Measurements from ENCODE around the gene MDGA2.
"Not testable (repeated sequence)": the region's sequence is repeated elsewhere in the genome, so short reads cannot be mapped to it uniquely, and the experiment has no call there.

The MDGA2 gene

DNA sequence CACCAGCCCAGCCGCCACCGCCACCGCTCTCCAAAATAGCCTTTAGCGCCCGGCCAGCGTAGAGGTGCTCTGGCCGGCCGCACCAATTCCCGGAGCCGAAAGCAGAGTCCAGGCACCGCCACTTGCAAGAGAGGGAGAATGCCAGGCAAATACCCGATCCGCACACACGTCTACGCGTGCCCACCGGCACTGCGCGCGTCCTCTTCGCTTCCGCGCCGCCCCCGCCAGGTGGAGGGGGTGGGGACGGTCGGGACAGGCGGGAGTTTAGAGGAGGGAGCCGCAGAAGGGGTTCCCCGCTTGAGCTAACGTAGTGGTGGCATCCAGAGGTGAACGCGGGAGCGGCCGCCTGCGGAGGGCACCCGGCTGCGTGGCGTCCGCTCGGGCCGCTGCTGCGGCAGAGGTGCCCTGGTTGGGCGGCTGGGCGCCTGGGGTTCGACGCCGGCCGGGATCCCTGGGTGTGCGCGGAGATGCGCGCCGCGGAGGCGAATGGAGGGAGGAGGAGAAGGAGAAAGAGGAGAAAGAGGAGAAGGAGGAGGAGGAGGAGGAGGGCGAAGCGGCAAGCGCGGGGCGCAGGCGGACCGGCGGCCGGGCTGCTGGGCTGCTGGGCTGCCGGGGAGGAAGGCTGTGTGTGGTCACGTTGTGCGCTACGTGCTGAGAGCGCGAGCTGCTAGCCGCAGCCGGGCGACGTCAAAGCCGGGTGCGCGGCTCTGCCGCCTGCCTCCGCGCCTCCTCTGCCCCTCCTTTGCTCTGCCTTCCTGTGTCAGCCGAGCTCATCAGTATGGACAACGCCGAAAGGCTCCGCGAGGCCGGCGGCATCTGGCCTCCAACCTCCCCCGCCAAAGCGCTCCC lies at the start of gene MDGA2:
MDGA2 (minus strand) TSS at position 140 of the 849 bp plus-strand sequence.
- DNase-seq (ENCODE audit: low spot score): peak; percentile 39

DNA sequence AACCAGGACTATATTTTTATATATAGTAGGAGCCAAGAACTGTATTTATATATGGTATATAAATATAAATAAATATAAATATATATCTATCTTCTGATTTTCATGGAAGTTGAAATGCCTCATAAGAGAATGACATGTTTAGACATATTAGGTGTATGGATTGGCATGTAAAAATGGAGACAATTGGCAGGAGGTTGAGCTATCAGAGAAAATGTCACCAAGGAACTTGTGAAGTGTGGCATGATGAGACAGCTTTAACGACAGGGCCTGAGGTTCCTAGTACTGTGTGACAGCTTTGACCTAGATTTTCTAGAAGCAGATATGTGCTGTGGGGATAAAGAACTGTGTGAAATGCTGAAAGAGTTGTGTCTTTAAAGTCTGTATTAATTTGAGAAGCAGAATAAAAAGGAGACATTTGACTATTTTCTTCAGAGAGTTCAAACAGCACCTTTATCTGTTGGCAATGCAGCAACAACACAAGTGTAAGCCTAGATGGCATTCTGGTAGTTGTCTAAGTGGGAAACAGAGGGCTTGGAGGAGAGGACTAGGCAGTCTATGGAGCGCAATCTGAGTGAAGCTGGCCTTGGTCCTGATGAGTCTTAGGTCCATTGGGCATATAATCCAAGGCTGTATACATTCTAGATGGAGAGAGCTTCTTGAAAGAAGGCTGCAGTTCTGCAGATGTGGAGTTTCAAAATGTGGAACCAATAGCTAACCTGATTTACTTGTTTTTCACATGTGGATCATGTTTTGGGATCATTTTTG lies 47.7 kb upstream of the MDGA2 start:
- DNase-seq (ENCODE audit: low spot score): peak; percentile 14

DNA sequence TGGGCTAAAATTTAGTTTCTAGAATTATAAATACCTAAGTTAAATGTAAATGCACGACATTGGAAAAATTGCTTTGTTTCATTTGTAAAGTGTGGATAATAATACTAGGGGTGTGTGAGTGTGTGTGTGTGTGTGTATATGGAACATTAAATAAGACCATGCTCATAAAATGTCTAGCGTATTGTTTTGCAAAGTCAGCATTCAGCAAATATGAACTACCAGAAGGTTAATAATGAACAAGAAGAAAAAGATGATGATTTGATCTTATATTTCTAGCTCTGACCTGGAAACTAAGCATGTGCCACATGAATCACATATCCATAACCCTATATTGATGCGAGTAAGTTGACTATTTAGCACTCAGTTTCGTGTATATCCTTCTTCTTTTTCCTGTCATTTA lies 44.9 kb upstream of the MDGA2 start:
- no peak for DNase-seq (ENCODE audit: low spot score)

DNA sequence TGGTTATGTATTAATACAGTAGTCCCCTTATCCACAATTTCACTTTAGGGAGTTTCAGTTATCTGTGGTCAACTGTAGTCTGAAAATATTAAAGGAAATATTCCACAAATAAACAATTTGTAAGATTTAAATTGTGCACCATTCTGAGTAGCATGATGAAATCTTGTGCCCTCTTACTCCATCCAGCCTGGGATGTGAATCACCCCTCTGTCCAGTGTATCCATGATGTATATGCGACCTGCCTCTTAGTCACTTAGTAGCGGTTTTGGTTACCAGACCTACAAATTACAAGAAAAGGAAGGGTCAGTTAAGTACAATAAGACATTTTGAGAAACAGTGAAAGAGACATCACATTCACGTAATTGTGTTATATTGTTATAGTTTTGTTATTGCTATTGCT lies 39.9 kb upstream of the MDGA2 start:
- DNase-seq (ENCODE audit: low spot score): no peak

DNA sequence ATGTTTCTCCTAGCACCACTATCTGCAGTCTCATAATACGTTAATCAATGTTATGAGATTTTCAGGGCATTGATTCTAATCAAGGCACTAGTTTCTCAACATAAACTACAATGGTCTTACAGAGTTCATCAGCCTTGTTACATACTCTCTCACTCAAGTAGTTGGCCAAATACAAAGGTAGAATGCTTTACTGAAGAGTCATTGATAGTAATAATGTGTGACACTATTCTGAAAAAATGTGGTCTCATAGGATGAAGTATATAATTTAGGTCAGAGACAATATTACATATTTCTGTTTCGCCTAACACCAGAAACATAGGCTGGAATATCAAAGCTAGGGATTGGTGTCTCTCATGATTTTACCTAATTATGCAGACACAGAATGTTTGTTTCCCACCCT lies 35.2 kb upstream of the MDGA2 start:
- no peak for DNase-seq (ENCODE audit: low spot score)

DNA sequence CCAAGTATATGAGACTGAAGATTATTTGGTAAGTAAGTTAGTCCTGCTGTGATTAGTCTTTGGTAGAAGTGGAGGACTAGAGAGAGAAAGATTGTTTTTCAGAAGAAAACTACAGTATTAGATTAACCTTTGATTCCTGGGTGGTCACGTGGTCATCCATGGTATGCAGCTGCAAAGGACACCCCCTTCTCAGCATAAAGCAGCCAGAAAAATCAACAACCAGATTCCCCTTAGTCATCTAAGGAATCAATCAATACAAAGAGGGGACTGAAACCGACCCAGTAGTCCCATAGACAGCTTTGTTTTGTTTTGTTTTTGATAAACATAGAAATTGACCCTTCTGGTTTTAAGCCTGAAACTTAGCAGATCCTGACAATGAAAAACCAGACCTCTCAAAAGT lies 30.3 kb upstream of the MDGA2 start:
- DNase-seq (ENCODE audit: low spot score): no peak

DNA sequence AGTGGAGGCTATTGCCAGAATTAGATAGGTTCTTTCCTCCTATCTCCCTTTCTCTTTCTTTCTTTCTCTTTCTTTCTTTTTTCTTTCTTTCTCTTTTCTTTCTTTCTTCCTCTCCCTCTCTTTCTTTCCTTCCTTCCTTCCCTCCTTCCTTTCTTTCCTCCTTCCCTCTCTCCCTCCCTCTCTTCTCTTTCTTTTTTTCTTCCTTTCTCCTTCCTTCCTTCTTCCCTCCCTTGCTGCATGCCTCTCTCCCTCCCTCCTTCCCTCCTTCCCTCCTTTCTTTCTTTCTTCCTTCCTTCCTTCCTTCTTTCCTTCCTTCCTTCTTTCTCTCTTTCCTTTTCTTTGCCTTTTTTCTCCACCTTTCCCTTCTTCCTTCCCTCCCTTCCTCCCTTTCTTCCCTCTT lies 16.4 kb upstream of the MDGA2 start:
- DNase-seq (ENCODE audit: low spot score): no peak

DNA sequence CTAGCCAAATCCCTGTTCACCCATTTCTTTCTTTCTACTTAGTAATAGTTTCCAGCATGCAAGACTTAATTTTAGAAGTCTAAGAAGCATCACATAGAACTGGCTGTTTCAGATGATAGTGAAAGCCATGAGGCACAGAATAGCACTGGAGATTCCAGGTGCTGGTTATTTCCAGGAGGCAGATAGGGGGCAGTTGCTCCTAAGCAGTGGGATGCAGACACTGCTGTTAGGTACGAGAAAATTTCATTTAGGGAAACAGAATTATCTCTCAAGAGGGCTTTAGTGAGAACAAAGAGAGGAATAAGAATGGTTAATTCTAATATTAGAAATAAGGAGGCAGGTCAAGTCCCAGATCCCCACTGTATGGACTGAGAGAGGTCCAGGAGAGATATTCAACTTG lies 3.6 kb upstream of the MDGA2 start:
- no peak for DNase-seq (ENCODE audit: low spot score)

DNA sequence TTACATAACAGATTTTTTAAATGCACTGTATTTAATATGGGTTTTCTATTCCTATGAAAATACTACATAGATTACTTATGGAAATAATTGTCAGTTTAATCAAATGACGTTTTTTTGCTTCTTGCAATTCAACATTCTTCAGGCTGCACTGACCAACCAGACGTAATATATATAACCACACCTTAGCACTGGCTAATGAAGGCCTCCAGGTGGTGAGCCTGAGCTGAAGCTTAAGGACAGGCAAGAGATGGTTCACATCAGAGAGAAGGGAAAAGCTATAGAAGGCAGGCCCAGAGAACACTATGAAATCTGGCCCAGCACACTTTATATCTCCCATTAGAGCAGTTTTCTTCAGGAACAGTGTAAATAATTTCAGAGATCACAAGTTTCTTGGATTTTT lies 2.8 kb upstream of the MDGA2 start:
- DNase-seq (ENCODE audit: low spot score): no peak

DNA sequence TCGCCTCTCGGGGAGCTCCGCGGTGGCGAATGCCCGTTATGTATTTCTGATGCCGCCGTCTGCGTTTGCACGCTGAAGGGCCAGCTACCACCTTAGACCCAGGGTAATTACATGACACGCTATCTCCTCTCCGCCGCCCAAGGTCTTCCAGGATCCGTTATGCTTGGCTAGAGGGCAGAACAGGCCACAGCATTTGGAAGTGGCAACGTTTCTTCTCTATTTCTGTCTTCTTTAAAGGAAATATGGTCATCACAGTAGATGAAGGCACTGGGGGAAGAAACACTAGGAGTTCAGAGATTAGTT lies 861 bp upstream of the MDGA2 start:
- DNase-seq (ENCODE audit: low spot score): no peak

DNA sequence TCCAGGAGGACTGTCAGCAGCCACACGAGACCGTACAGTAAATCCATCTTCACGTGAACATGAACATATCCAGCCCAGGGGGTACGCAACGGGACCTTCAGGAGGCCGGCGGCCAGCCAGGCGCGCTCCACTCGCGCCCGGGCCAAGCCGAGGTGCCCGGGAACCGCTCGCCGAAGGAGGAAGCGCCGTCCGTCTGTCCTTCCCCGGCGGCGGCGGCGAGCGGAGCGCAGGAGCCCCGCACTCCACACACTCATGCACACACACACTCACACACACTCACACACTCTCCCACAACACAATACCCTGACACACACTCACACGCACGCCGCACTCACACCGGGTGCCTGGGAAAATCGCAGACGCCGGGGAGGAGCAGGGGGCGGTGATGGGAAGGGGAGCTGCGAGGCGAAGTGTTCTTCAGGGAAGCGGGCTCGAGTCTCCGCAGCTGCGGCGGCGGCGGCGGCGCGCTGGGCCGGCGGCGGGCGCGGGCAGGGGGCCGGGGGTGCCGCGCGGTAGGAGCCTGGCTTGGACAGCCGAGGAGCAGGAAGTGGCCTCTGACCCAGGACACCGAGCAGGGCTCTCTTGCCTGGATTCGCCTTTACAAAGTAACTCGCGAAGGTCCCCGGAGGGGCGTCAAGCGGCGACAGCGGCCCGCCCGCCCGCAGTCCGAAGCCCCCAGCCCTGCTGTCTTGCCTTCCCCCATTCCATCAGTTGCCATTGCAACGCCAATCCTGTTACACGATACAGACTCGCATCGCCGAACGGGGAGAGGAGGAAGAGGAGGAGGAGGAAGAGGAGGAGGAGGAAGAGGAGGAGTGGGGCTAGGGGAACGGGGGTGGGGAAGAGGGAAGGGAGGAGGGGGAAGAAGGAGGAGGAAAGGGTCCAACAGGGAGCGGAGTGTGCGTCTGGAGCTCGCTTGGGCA lies 601 bp downstream of the MDGA2 start:
- DNase-seq (ENCODE audit: low spot score): no peak

DNA sequence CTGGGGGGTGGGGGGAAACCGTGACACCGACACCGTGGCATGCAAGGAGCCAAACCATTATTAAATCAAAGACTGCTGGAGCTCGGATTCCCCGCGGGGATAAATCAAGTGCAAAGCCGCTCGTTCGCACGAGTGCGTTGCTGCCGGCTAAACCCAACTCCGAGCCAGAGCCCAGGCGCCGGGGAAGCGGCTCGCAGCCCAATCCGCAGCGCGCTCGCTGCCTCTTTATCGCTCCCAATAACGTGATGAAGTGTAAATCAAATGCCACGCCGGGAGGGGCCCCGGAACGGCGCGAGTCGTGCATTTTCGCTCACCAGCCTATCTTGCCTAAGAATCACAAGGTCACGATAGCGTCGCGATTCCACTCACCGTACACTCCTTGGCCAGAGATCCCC lies 1.3 kb downstream of the MDGA2 start:
- DNase-seq (ENCODE audit: low spot score): peak; percentile 44

DNA sequence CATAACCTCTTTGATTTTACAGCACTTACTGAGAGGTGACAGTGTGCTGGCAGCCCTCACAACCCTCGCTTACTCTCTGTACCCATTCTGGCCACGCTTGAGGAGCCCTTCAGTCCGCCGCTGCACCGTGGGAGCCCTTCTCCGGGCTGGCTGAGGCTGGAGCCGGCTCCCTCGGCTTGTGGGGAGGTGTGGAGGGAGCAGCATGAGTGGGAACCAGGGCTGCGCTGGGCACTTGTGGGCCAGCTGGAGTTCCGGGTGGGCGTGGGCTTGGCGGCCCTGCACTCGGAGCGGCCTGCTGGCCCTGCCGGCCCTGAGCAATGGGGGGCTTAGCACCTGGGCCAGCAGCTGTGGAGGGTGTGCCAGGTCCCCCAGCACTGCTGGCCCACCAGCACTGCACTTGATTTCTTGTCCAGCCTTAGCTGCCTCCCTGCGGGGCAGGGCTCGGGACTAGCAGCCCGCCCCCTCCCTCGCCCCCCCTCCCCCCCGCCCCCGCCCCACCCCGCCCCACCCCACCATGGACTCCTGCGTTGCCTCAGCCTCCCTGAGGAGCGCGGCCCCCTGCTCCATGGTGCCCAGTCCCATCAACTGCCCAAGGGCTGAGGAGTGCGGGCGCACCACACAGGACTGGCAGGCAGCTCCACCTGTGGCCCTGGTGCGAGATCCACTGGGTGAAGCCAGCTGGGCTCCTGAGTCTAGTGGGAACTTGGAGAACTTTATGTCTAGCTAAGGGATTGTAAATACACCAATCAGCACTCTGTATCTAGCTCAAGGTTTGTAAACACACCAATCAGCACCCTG lies 9.9 kb downstream of the MDGA2 start:
- DNase-seq (ENCODE audit: low spot score): no peak

DNA sequence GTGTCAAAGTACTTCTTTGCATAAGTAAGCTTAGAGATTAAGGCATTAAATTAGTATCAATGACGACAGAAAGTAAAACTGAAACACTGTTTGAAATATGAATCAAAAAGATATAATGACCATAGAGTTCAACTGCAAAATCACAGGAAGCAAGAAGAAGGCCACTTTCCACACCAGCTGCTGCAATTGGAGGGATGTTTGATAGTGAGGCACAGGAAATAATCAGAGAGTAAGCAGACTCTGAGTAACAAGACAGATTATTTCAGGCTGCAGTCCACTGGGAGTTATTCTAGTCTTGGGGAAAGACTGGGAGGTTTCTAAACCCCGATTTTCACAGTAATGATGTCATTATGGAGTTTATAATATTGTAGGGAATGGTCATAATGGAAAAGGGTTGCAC lies 12.9 kb downstream of the MDGA2 start:
- DNase-seq (ENCODE audit: low spot score): no peak

DNA sequence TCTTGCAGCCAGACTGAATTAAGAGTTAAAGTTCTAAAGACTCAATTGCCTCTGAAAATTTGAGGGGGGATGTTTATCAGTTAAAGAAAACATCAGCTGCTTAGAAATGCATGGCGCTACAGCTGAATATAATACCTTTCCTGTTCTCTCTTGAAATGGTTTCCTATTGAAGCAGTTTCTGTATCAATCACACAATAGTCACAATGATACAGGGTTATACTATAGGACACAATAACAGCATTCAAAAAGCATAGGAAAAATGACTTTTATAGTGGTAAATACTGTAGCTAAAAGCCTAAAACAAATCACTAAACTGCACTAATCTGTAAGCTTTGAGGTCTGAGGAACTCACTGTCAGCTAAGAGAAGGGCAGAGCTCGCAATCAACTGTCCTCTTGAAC lies 15.2 kb downstream of the MDGA2 start:
- no peak for DNase-seq (ENCODE audit: low spot score)

DNA sequence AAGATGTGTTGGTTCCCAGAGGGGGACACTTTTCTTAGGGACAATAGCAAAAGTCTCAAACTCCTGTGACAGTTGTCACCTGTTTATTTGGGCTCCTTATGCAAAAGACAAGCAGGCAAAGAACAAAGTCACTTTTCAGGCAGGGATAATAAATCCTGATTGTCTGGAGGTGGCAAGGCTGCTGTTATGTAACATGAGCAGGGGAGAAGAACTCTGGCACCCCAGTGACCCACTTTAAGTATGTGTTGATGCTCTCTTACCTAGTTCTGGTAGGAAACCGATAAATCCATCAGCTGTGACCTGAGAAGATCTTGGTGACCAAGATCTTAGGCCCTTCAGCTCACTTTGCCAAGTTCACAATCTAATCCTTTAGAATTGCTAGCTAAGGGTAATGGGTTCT lies 17.4 kb downstream of the MDGA2 start:
- no peak for DNase-seq (ENCODE audit: low spot score)

DNA sequence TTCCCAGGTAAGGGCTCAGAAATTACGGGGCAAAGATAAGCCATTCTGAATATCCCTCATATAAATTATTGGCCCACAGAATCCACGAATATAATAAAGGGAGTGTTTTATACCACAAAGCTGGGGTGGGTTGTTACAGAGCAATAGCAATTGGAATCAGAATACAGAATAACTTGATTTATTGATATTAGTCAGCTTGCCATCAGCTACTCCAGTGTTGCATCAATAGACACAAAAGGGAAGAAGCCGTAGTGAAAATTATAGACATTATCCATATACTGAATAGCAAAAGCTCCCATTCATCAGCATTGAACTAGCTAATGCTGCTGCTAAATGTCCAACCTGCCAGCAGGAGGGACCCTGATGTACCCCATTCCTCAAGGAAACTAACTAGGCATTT lies 18.3 kb downstream of the MDGA2 start:
- DNase-seq (ENCODE audit: low spot score): no peak

DNA sequence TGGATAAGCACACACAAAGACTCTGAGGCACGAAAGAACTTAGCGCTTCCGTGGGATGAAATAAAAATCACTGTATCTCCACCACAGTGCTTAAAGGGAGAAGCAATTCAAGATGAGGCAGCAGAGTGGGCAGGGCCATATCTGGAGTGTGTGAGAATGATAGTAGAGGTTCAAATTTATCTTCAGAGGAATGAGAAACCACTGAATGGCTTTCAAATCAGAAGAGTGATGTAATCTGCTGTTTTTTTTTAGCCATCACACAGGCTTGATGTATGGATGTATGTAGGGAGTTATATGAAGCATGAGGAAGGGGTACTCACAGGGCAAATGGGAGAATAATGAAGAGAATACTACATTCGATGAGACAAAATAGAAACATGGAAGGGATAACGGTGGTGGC lies 24.1 kb downstream of the MDGA2 start:
- no peak for DNase-seq (ENCODE audit: low spot score)

DNA sequence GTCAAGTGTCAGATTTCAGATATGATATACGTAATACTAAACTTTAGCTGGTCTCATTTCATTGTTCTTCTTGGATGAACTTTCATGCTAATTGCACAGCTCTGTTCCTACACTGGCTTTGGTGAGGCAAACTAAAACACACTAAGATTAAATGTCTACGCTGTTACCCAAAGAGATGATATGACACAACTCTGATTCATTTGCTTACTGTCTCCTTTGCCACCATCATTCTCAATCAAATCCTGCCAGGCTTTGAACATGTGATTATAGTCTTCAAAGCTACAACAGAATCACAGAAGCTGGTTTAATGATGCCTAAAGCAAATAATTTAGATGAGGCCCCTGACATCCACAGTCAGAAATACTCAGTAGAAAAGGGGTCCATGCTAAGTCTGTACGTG lies 37.7 kb downstream of the MDGA2 start:
- no peak for DNase-seq (ENCODE audit: low spot score)

DNA sequence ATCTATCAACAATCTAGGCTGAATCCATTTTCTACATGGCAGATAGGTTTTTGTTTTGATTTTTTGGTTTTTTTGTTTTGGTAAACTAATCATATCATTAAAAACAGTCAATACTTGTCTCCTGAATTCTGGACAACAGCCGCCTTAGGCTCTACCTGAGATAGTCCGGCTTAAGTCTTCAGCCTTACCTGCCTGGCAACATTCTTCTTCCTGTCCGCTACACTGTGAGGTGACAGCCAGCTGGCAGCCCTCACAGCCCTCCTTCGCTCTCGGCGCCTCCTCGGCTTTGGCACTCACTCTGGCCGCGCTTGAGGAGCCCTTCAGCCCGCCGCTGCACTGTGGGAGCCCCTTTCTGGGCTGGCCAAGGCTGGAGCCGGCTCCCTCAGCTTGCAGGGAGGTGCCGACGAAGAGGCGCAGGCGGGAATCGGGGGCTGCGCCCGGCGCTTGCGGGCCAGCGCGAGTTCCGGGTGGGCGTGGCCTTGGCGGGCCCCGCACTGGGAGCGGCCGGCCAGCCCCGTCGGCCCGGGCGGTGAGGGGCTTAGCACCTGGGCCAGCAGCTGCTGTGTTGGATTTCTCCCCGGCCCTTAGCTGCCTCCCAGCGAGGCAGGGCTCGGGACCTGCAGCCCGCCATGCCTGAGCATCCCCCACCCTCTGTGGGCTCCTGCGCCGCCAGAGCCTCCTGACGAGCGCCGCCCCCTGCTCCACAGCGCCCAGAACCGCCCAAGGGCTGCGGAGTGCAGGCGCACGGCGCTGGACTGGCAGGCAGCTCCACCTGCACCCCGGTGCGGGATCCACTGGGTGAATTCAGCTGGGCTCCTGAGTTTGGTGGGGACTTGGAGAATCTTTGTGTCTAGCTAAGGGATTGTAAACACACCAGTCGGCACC lies 49.0 kb downstream of the MDGA2 start:
- DNase-seq (ENCODE audit: low spot score): no peak

DNA sequence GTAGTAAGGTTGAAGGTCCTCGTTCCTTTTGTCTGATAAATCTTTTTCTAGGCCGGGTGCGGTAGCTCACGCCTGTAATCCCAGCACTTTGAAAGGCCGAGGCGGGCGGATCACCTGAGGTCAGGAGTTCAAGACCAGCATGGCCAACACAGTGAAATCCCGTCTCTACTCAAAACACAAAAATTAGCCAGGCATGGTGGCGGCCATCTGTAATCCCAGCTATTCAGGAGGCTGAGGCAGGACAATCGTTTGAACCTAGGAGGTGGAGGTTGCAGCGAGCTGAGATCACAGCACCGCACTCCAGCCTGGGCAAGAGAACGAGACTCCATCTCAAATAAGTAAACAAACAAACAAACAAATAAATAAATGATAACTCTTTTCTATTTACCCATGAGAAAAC lies 51.3 kb downstream of the MDGA2 start:
- DNase-seq (ENCODE audit: low spot score): not testable (repeated sequence)

All from putamen (tissue), 1 donor.